Activated T-cell treated with anti-CD3 and anti-CD28 coated beads, Interleukin-2, amount 50 U/mL, for 24 hours (primary cell): ENCODE measurements around the gene KRT10.

Experiments used
- DNase-seq: peaks from one replicate; pipeline ENCODE4 v3.0.0-alpha.2; 2020
- H3K27ac Mint-ChIP-seq: 2 replicates; pipeline ENCODE4 v1.8.0; 2020; ENCODE audit warnings: mild to moderate bottlenecking, mixed read lengths
- H3K27me3 Mint-ChIP-seq: 2 replicates; pipeline ENCODE4 v1.8.0; 2020; ENCODE audit warnings: mixed read lengths
- H3K36me3 Mint-ChIP-seq: 2 replicates; pipeline ENCODE4 v1.8.0; 2020; ENCODE audit warnings: low read depth, mixed read lengths
- H3K4me1 Mint-ChIP-seq: 2 replicates; pipeline ENCODE4 v1.8.0; 2020; ENCODE audit warnings: low read depth, mixed read lengths
- H3K4me3 Mint-ChIP-seq: 2 replicates; pipeline ENCODE4 v1.8.0; 2020; ENCODE audit warnings: mild to moderate bottlenecking, moderate library complexity, mixed read lengths
- H3K9me3 Mint-ChIP-seq: 2 replicates; pipeline ENCODE4 v1.8.0; 2020; ENCODE audit warnings: mixed read lengths

Gene KRT10

DNA sequence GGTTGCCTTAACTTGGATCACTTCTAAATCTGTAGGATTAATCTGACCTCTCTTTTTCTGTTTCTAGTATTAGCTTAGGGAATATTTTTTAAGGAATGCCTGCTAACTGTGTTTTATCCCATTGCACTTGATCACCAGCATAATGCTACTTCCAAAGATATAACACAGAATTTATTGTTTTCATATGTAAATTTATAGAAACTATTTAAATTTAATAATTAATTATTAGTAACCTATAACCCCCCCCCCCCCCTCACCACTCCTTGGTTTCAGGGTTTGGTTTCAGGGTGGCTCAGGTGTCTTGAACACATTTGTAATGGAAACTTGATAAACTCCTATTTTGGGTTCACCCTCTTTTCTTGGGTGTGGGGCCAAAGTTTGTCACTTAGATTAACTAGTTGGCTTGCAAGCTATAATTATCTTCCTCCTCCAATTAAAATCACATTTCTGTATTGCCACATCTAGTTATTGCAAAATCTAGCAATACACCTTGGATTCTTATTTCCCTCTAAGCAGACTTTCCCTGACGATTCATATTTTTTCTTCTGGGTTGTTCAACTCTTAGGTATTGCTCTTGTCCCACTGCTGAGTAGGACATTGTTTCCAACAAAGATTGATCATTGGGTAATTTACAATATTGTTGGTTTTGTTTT is 26.3 kb upstream of the KRT10 start:
- no peak overlapping the region for H3K4me3 Mint-ChIP-seq
- H3K4me1 Mint-ChIP-seq = no peaks in the 10 kb centered on the region
- H3K27me3 Mint-ChIP-seq = peaks cover 43% of the 10 kb centered on the region
- H3K9me3 Mint-ChIP-seq = no peaks in the 10 kb centered on the region
- H3K27ac Mint-ChIP-seq = no peak overlapping the region
- no peaks in the 10 kb centered on the region for H3K36me3 Mint-ChIP-seq
- no peak for DNase-seq

DNA sequence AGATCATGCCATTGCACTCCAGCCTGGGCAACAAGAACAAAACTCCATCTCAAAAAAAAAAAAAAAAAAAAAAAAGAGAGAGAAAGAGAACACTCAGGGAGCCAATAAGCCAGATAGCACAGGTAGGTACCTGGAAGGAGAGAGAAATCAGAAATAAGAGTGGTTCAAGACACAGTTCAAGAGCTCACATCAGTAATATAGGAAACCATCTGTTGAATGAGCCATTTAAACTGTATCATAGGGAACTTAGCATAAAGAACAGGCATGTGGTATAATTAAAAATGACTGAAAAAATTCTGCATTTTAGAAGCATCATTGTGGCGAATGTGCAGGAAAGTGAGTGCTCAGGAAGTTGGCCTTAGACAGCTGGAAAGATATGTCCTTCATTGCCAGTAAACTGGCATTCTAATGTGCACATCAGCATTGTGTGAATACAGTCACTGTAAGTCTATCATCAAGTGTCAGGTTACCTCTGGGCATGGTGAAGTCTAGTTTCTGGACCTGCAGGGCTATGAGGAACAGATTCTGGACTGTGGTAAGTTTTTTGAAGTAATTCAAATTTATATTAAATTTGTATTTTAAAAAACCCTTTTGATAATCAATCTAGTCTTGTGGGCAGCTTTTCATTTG is 24.2 kb upstream of the KRT10 start:
- H3K4me1 Mint-ChIP-seq = no peaks in the 10 kb centered on the region
- no peak for DNase-seq
- no peaks in the 10 kb centered on the region for H3K36me3 Mint-ChIP-seq
- peaks cover 46% of the 10 kb centered on the region for H3K27me3 Mint-ChIP-seq
- H3K27ac Mint-ChIP-seq = no peak overlapping the region
- no peak overlapping the region for H3K4me3 Mint-ChIP-seq
- no peaks in the 10 kb centered on the region for H3K9me3 Mint-ChIP-seq

DNA sequence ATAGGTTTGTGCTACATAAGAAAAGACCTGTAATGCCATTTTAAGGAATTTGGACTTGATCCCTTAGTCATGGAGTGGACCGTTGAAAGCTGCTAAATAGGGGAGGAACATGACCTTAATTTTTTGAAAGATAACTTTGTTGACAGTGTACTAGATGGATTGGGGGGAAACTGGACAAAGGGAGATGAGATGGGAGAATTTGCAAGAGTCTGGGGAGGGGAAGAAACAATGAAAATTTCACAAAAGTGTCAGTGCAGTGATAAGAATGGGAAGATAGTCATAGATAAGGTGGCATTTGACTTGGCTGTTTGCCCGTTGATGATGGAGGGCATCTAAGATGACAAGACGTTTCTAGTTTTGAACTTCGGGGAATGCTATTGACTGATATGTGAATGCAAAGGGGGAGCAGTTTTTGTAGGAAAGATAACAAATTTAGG is 22.3 kb upstream of the KRT10 start:
- Mint-ChIP-seq H3K27ac (no peak overlapping the region), H3K4me3 (no peak overlapping the region), H3K27me3 (peaks cover 47% of the 10 kb centered on the region), H3K4me1 (no peaks in the 10 kb centered on the region), H3K9me3 (no peaks in the 10 kb centered on the region), H3K36me3 (no peaks in the 10 kb centered on the region)
- DNase-seq = no peak

- Mint-ChIP-seq H3K27me3 (peaks cover 38% of the 10 kb centered on the region), H3K4me1 (no peaks in the 10 kb centered on the region), H3K9me3 (no peaks in the 10 kb centered on the region), H3K27ac (no peak overlapping the region), H3K36me3 (no peaks in the 10 kb centered on the region), H3K4me3 (no peak overlapping the region)
- DNase-seq = no peak
Observed at GRCh38 chr17:40843242-40843641, 20.8 kb upstream of the KRT10 start.

- Mint-ChIP-seq H3K27ac (no peak overlapping the region), H3K36me3 (no peaks in the 10 kb centered on the region), H3K4me3 (no peak overlapping the region), H3K9me3 (no peaks in the 10 kb centered on the region), H3K4me1 (no peaks in the 10 kb centered on the region), H3K27me3 (peaks cover 28% of the 10 kb centered on the region)
- no peak for DNase-seq
Observed at GRCh38 chr17:40841246-40841645, 18.8 kb upstream of the KRT10 start.

DNA sequence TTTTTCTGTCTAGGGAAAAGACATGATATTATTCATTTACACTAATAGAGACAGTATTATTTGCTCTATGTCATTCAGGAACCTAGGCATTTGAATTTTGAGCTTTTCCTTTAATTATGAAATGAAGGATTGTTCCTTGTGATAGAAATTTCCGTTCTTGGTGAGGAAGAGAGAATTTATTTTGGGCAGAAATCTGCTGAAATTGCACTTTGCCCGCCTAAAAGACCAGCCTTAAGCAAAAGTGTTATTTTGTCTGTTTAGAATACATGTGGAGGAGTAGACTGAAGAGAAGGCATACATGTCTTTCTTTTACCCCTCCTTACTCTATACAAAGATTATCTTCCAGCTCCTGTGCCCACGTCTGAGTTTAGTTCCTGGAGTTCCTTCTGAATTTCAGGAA is 16.8 kb upstream of the KRT10 start:
- no peak overlapping the region for H3K27ac Mint-ChIP-seq
- no peaks in the 10 kb centered on the region for H3K9me3 Mint-ChIP-seq
- peaks cover 8% of the 10 kb centered on the region for H3K36me3 Mint-ChIP-seq
- H3K4me3 Mint-ChIP-seq = no peak overlapping the region
- H3K4me1 Mint-ChIP-seq = no peaks in the 10 kb centered on the region
- DNase-seq = no peak
- peaks cover 12% of the 10 kb centered on the region for H3K27me3 Mint-ChIP-seq

- no peak overlapping the region for H3K4me3 Mint-ChIP-seq
- no peak overlapping the region for H3K27ac Mint-ChIP-seq
Observed at GRCh38 chr17:40836020-40836419, 13.6 kb upstream of the KRT10 start.

GRCh38 chr17:40833882-40834281 is 11.5 kb upstream of the KRT10 start:
- H3K36me3 Mint-ChIP-seq = peaks cover 9% of the 10 kb centered on the region
- DNase-seq = no peak
- H3K4me1 Mint-ChIP-seq = peaks cover 3% of the 10 kb centered on the region
- no peaks in the 10 kb centered on the region for H3K27me3 Mint-ChIP-seq
- no peak overlapping the region for H3K27ac Mint-ChIP-seq
- no peaks in the 10 kb centered on the region for H3K9me3 Mint-ChIP-seq
- H3K4me3 Mint-ChIP-seq = no peak overlapping the region

More at GRCh38 chr17:40836020-40836419, 13.6 kb upstream of the KRT10 start:
- peaks cover 2% of the 10 kb centered on the region for H3K27me3 Mint-ChIP-seq
- H3K4me1 Mint-ChIP-seq = peaks cover 3% of the 10 kb centered on the region
- H3K36me3 Mint-ChIP-seq = peaks cover 9% of the 10 kb centered on the region
- no peaks in the 10 kb centered on the region for H3K9me3 Mint-ChIP-seq
- no peak for DNase-seq

GRCh38 chr17:40832840-40833239 is 10.4 kb upstream of the KRT10 start:
- H3K4me3 Mint-ChIP-seq = no peak overlapping the region
- H3K4me1 Mint-ChIP-seq = peaks cover 6% of the 10 kb centered on the region
- H3K27me3 Mint-ChIP-seq = no peaks in the 10 kb centered on the region
- no peaks in the 10 kb centered on the region for H3K9me3 Mint-ChIP-seq
- H3K27ac Mint-ChIP-seq = no peak overlapping the region
- no peak for DNase-seq
- peaks cover 9% of the 10 kb centered on the region for H3K36me3 Mint-ChIP-seq

DNA sequence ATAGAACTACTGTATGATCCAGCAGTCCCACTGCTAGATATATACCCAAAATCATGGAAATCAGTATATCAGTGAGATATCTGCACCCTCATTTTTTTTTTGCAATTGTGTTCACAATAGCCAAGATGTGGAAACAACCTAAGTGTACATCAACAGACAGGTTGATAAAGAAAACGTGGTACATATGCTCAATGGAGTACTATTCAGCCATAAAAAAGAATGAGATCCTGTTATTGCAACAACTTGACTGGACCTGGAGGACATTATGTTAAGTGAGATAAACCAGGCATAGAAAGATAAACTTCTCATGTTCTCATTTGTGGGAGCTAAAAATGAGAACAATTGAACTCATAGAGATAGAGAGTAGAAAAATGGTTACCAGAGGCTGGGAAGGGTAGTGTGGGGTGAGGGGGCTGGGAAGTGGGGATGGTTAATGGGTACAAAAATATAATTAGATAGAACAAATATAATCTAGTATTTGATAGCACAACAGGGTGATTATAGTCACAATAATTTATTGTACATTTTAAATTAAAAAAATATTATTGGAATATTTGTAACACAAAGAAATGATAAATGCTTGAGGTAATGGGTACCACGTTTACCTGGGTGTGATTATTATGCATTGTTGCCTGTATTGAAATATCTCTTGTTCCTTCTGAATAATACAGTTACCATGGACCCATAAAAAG is 7.8 kb upstream of the KRT10 start:
- peaks cover 7% of the 10 kb centered on the region for H3K27me3 Mint-ChIP-seq
- no peaks in the 10 kb centered on the region for H3K9me3 Mint-ChIP-seq
- peaks cover 15% of the 10 kb centered on the region for H3K4me1 Mint-ChIP-seq
- no peak overlapping the region for H3K27ac Mint-ChIP-seq
- no peak overlapping the region for H3K4me3 Mint-ChIP-seq
- no peak for DNase-seq
- peaks cover 9% of the 10 kb centered on the region for H3K36me3 Mint-ChIP-seq

DNA sequence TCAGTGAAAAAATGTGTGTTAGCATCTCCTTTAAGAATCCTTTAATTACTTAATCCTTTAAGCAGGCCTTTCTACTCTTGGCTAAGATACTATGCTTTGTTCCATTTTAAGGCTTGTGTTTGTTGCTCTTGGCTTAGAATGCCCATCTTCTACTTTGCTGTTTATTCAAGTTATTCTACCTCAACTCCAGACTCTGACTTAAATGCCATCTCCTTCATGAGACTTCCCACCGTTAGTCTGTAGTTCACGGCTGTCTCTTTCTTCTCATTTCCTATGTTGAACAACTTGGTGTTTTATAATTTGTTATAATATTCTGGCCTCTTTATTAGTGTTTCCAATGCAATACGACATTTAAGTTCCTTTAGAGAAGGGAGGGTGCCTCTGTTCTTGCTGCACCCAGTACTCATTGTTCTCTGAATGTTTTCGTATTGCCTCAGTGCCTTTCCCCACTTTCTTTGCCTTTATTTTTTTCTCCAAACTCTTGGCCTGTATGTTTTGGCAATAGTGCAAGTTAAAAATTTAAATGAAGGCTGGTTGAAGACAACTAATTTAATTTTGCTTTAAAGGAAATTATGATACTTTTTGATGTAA is 6.1 kb upstream of the KRT10 start:
- Mint-ChIP-seq H3K4me3 (no peak overlapping the region), H3K4me1 (peaks cover 14% of the 10 kb centered on the region), H3K27me3 (peaks cover 7% of the 10 kb centered on the region), H3K36me3 (no peaks in the 10 kb centered on the region), H3K9me3 (no peaks in the 10 kb centered on the region), H3K27ac (no peak overlapping the region)
- DNase-seq = no peak

DNA sequence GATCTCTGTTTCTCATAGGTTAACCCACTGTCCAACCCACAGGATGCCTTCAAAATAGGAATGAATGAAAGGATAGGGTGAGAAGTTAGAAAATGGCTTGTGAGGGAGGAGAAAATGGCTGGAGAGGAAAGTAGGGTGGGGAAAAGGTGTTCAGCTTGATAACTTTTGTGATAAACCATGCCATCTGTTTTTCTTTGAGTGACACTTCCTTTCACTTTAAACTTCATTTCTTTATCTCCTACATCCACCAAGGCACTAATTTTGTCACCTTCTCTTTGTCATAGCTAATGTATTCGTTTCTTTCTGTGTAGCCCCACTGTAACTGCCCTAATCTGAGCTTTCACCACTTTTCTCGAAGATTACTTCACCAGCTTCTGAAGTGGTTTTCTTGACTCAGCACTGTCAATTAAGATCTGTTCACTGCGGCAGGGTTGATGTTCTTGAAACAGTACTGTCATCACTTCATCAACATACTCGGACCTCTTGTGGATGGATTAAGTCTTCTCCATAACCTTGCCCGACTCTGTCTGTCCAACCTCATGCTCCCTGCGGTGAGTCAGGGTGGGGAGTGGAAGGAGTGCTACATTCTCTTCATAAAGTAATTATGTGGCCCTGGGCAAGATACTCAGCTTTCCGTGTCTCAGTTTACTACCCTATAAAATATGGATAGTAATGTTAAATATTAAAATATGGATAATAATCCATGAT is 5.5 kb upstream of the KRT10 start:
- Mint-ChIP-seq H3K9me3 (no peaks in the 10 kb centered on the region), H3K27me3 (peaks cover 7% of the 10 kb centered on the region), H3K36me3 (no peaks in the 10 kb centered on the region), H3K4me3 (peak overlapping the region; percentile 0), H3K27ac (peak overlapping the region; percentile 81), H3K4me1 (peaks cover 12% of the 10 kb centered on the region)
- no peak for DNase-seq

- Mint-ChIP-seq H3K27ac (no peak overlapping the region), H3K4me1 (peaks cover 15% of the 10 kb centered on the region), H3K9me3 (no peaks in the 10 kb centered on the region), H3K36me3 (peaks cover 7% of the 10 kb centered on the region), H3K4me3 (no peak overlapping the region), H3K27me3 (peaks cover 7% of the 10 kb centered on the region)
- DNase-seq = no peak
Observed at GRCh38 chr17:40825599-40825998, 3.2 kb upstream of the KRT10 start.

GRCh38 chr17:40824015-40824832 is 1.8 kb upstream of the KRT10 start:
- H3K27me3 Mint-ChIP-seq = peaks cover 7% of the 10 kb centered on the region
- H3K36me3 Mint-ChIP-seq = peaks cover 13% of the 10 kb centered on the region
- no peak overlapping the region for H3K27ac Mint-ChIP-seq
- H3K9me3 Mint-ChIP-seq = no peaks in the 10 kb centered on the region
- DNase-seq = no peak
- H3K4me3 Mint-ChIP-seq = no peak overlapping the region
- H3K4me1 Mint-ChIP-seq = peaks cover 29% of the 10 kb centered on the region
